ENCODE data around the gene ZNF582. TPM values are rescaled to one million over a fixed set of nuclear protein-coding genes. Genes with fewer than 3 reads are reported as not detected.

Gene ZNF582
- total RNA-seq, 4 donors from 2014 or later, result 0.22 to 1.9 (median 0.83) TPM

- Histone ChIP-seq H3K4me1 (peaks cover 10 to 17% of the 10 kb centered on the region in 2 donors), H3K27me3 (no peaks in the 10 kb centered on the region), H3K4me3 (no peak overlapping the region), H3K9me3 (peaks cover 2 to 18% (median 9%) of the 10 kb centered on the region in 3 donors), H3K27ac (no peak overlapping the region), H3K36me3 (peaks cover 20 to 82% of the 10 kb centered on the region in 2 donors)
- in situ Hi-C loops (cut with MboI; ENCODE audit: low sequenced_read_pairs in 4 of 4) (no loop called here), intact Hi-C loops (cut with DNase I; ENCODE audit: low total_unique reads) (no loop called here)
- DNase-seq (no peak), ATAC-seq (no peak)
- TF ChIP-seq POLR2A (IDR thresholded peaks at IDR 0.05), result no peak
- no peak for TF ChIP-seq CTCF (IDR thresholded peaks at IDR 0.05 in 4 of 5, conservative IDR thresholded peaks at IDR 0.05 in 1 of 5)
Measured at GRCh38 chr19:56372281-56372680, 21.1 kb downstream of the ZNF582 start.

DNA sequence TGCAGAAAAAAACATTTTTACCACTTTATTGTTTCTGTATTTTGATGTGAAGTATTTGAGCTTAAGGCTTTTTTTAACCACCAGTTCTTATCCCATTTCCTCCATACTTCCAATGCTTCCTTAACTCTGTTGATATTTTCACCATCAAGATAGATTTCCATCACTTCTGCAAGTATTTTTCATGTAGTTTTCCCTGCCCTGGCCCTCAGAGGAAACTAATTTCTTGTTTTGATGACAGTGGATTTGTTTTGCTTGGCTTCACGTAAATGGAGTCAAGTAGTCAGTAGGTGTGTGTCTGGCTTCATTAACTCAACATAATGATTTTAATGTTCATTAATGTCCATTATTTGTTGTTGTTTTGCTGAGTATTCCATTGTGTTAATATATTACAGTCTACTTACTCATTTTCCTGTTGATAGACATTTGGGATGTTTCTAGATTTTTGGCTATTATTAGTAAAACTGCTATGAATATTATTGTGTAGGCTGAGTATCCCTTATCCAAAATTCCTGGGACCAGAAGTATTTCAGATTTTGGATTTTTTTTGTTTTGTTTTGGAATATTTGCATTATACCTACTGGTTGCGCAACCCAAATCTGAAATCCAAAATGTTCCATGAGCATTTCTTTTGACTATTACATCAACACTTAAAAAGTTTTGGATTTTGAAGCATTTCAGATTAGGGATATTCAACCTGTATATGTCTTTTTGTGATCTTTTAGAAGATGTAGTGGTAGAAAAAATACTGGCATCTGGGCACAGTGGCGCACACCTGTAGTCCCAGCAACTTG, 23.3 kb downstream of the ZNF582 start:
- Histone ChIP-seq H3K36me3 (peaks cover 13 to 60% of the 10 kb centered on the region in 2 donors), H3K4me1 (peaks cover 10 to 18% of the 10 kb centered on the region in 2 donors), H3K4me3 (no peak overlapping the region), H3K27me3 (no peaks in the 10 kb centered on the region), H3K9me3 (no peaks in the 10 kb centered on the region), H3K27ac (no peak overlapping the region)
- intact Hi-C loops (cut with DNase I; ENCODE audit: low total_unique reads) (loop anchor here (5.0 kb wide), 1 partner anchor 58 kb away; the partner anchor contains the start of gene ZSCAN5A), in situ Hi-C loops (cut with MboI; ENCODE audit: low sequenced_read_pairs in 4 of 4) (no loop called here)
- DNase-seq (no peak), ATAC-seq (no peak)
- TF ChIP-seq POLR2A (IDR thresholded peaks at IDR 0.05) (no peak), CTCF (IDR thresholded peaks at IDR 0.05 in 4 of 5, conservative IDR thresholded peaks at IDR 0.05 in 1 of 5) (no peak)

- ATAC-seq (peak; percentile 96 to 97), DNase-seq (peak; percentile 75 to 90)
- intact Hi-C loops (cut with DNase I; ENCODE audit: low total_unique reads) (loop anchor here (1.0 to 5.0 kb wide), 2 partner anchors 25 to 56 kb away; partner anchors contain the start of genes ZNF582 and ZSCAN5A), in situ Hi-C loops (cut with MboI; ENCODE audit: low sequenced_read_pairs in 4 of 4) (no loop called here)
- TF ChIP-seq POLR2A (IDR thresholded peaks at IDR 0.05) (peak; percentile 23 to 39), CTCF (IDR thresholded peaks at IDR 0.05 in 4 of 5, conservative IDR thresholded peaks at IDR 0.05 in 1 of 5) (peak in 1 of 5 experiments; percentile 14)
- peak overlapping the region; percentile 78 to 86 (median 84) for H3K27ac ChIP-seq
- no peaks in the 10 kb centered on the region for H3K27me3 ChIP-seq
- H3K9me3 ChIP-seq, result peaks cover 0 to 8% (median 0%) of the 10 kb centered on the region in 3 donors
- peaks cover 3 to 40% of the 10 kb centered on the region in 2 donors for H3K36me3 ChIP-seq
- H3K4me3 ChIP-seq, result peak overlapping the region; percentile 75 to 94 (median 80)
- peaks cover 10 to 18% of the 10 kb centered on the region in 2 donors for H3K4me1 ChIP-seq
Measured at GRCh38 chr19:56367829-56368711, 25.3 kb downstream of the ZNF582 start.

DNA sequence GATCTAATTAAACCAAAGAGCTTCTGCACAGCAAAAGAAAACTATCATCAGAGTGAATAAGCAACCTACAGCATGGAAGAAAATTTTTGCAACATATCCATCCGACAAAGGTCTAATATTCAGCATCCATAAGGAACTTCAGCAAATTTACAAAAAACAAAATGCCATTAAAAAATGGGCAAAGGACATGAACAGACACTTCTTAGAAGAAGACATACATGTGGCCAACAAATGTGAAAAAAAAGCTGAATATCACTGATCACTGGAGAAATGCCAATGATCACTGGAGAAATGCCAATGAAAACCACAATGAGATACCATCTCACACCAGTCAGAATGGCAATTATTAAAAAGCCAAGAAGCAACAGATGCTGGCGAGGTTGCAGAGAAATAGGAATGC, 32.5 kb downstream of the ZNF582 start:
- no peak overlapping the region for H3K27ac ChIP-seq
- no peak for TF ChIP-seq CTCF (IDR thresholded peaks at IDR 0.05 in 4 of 5, conservative IDR thresholded peaks at IDR 0.05 in 1 of 5)
- no peak for TF ChIP-seq POLR2A (IDR thresholded peaks at IDR 0.05)
- intact Hi-C loops (cut with DNase I; ENCODE audit: low total_unique reads) (no loop called here), in situ Hi-C loops (cut with MboI; ENCODE audit: low sequenced_read_pairs in 4 of 4) (no loop called here)
- H3K4me1 ChIP-seq, result no peaks in the 10 kb centered on the region
- ATAC-seq, result no peak
- H3K27me3 ChIP-seq, result no peaks in the 10 kb centered on the region
- peaks cover 2 to 15% of the 10 kb centered on the region in 2 donors for H3K36me3 ChIP-seq
- DNase-seq, result no peak
- H3K4me3 ChIP-seq, result no peak overlapping the region
- H3K9me3 ChIP-seq, result peaks cover 0 to 8% (median 0%) of the 10 kb centered on the region in 3 donors

Measured in gastrocnemius medialis (tissue), 4 donors.